PC-3 (cell line): Measurements from ENCODE around the gene DNAJA1.

Experiments
- CTCF ChIP-seq: fragments of 300-600 bp; sonication (generic); conservative IDR thresholded peaks from 2 replicates; pipeline ENCODE4 v1.5.1; 2017; ENCODE audit warnings: antibody characterized with exemption, low read depth, mild to moderate bottlenecking, low read length
- EZH2 ChIP-seq: fragments of 300-600 bp; sonication (generic); IDR thresholded peaks from one replicate; pipeline ENCODE4 v1.6.1; 2017; ENCODE audit warnings: antibody characterized with exemption, mild to moderate bottlenecking, low read length; ENCODE audit not compliant: unreplicated experiment
- EZH2phosphoT487 ChIP-seq: fragments of 300-600 bp; sonication (generic); IDR thresholded peaks from 2 replicates; pipeline ENCODE4 v1.6.1; 2018; ENCODE audit warnings: mild to moderate bottlenecking, antibody characterized with exemption, low read length, borderline replicate concordance

- TF ChIP-seq EZH2 (no peak), CTCF (no peak), EZH2phosphoT487 (no peak)
Measured at GRCh38 chr9:33049680-33050361, 24.7 kb downstream of the DNAJA1 start.
